ENCODE measurements around the gene FGR.

GRCh38 chr1:27603309-27603680 lies 31.7 kb downstream of the FGR start:
- TF ChIP-seq CTCF (conservative IDR thresholded peaks at IDR 0.05 in 1 of 2, IDR thresholded peaks at IDR 0.05 in 1 of 2; ENCODE audit: extremely low read depth in 1 of 2, insufficient read depth in 1 of 2, low read depth in 1 of 2, low read length in 2 of 2) (no peak), EZH2 (IDR thresholded peaks at IDR 0.05; ENCODE audit: borderline replicate concordance, low read length) (no peak)
